ENCODE data around the gene OLA1. TPM values are rescaled to one million over a fixed set of nuclear protein-coding genes. Genes with fewer than 3 reads are reported as not detected.

OLA1 gene
- polyA plus RNA-seq, 3 donors = 166 to 177 (median 172) TPM

DNA sequence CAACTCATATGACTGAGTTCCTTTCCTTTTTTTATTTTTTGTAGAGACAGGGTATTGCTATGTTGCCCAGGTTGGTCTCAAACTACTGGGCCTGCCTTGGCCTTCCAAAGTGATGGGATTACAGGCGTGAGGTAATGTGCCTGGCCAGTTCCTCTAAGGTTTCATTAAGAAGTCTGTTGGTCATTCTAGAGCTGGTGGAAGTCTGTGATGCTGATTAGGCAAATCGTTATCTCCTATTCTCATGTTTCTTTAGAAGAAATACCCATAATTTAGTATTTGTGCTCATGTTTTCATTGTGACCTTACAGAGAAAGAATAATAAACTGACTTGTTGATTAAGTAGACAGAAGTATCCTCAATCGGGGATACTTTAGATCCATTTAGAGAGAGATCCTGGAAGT is 177.0 kb downstream of the OLA1 start:
- DNase-seq (ENCODE audit: low read depth in 3 of 3, low spot score in 2 of 3) = no peak

DNA sequence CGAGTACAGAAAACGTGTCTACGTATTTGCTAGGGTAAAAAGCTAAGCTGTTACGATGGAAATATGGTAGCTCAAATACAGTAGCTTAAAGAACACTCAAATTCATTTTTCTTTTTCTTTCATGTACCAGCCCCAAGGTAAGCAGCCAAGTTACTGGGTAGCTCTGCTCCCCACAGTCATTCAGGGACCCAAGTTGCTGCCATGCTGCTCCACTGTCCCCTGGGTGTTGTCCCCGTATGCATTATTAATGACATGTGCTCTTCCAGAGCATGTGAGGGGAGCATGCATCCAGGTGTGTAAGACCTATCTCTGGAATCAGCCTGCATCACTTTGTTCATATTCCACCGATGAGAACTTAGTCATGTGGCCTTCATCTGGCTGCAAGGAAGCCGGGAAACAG is 178.1 kb downstream of the OLA1 start:
- DNase-seq (ENCODE audit: low read depth in 3 of 3, low spot score in 2 of 3) = no peak

DNA sequence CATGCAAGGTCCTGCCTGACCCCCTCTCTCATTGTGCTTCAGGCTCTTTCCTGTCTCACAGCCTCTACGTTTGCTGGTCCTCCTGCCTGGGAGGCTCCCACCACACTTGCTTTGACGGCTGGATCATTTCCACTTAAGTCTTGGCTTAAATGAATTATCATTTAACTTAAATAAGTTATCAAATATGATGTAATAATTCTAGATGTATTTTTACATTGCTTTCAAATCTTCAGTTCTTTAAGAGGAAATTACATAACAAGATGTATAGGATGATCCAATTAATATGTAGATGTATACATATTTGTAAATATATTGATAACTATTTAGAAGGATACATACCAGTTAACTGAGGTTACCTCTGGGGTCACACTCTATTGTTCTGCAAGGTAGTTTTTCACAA is 180.5 kb downstream of the OLA1 start:
- no peak for DNase-seq (ENCODE audit: low read depth in 3 of 3, low spot score in 2 of 3)

DNA sequence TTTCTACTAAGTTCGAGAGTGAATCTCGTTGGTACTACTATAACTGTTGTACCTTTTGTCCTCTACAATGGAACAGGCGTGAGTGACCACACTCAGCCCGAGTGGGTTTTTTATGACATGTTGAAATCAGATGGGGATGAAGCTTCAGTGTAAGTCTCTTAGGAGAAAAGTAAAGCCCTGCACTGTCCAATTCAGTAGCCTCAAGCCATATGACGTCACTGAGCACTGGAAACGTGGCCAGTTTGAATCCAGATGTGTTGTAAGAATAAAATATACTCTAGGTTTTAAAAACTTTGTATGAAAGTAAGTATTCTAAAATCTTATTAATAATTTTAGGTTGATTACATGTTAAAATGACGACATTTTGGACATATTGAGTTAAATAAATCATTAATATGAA is 181.5 kb downstream of the OLA1 start:
- DNase-seq (ENCODE audit: low read depth in 3 of 3, low spot score in 2 of 3) = no peak

DNA sequence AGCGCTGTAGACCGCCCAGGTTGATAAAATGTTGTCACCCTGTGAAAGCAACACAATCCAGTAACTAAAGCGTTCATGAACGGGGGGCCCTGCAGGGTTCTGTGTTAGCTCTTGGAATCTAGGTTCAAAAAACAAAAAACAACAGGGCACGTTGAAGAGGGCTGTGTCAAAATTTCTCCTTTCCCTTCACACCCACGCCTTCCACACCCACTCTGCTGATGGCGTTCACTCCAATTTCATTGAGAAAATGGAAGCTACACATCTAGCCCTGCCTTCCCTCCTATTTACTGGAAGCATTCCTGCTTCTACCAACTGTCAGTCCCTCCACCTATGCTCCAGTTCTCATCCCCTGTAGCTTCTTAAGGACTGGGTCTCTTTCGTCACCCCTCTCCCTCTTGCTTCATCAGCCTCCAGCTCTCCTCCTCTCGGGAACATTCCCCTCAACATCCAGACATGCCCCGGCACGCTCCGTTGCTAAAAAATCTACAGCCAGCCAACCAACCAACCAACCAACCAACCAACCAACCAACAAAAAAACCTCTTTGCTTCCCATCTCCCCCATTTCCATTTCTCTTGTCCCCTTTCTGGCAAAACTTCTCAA is 184.7 kb downstream of the OLA1 start:
- no peak for DNase-seq (ENCODE audit: low read depth in 3 of 3, low spot score in 2 of 3)

DNA sequence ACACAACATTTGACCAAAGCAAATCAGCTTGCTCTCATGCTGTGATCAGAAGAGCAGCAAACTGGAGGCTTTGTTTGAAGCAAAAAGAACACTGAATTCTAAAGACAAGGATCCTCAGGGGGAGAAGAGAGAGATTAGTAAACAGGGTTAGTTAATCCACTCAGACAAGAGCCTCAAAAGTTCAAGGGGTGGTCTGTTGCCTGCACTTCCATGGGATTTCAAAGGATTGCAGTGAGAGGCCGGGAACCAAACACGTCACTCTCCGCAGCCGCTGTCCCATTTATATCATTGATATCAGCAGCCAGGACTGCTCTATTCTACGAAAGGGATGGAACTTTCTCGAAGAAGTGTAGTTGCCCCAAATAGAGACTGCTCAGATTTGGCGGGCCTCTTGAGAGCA is 185.4 kb downstream of the OLA1 start:
- no peak for DNase-seq (ENCODE audit: low read depth in 3 of 3, low spot score in 2 of 3)

DNA sequence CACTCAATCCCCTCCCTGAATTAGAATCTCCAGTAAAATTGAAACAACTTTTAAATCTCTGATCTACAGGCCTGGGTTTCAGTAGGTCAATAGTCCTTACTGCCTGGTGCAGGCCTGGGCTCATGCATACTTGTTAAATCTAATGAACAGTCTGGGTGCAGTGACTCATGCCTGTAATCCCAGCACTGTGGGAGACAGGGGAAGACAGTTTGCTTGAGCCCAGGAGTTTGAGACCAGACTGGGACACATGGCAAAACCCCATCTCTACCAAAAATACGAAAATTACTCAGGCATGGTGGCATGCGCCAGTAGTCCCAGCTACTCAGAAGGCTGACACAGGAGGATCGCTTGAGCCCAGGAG is 188.5 kb downstream of the OLA1 start:
- no peak for DNase-seq (ENCODE audit: low read depth in 3 of 3, low spot score in 2 of 3)

DNA sequence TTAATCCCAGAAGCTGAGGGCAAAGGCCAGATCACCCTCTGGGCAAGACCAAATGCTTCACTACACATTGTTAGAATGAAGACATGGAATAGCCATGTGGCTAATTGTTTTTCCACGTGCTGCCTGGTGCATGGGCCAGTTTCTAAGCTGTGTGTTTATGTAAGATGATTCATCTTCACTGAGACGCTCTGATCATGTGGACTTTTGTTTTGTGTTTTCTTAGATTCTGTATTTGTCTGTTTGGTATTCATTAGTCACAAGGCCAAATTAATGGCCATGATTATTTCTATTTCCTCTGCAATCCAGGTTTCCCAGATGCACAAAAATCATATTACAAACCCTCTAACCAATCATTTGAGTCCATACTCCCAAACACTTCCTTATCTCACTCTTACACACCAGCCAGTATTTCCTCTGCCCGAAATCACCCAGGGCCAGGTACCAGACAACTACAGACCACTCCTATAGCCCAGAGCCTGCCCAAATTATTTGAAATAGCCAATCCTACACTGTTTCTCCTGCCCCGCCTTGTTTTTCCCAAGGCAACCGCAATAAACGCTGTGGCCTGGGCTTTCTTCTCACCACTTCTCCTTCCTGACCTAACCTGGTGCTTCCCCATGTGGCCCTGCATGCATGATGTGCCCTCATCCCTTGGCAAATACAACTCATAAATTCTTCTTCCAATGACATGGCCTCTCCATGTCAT is 189.0 kb downstream of the OLA1 start:
- no peak for DNase-seq (ENCODE audit: low read depth in 3 of 3, low spot score in 2 of 3)

DNA sequence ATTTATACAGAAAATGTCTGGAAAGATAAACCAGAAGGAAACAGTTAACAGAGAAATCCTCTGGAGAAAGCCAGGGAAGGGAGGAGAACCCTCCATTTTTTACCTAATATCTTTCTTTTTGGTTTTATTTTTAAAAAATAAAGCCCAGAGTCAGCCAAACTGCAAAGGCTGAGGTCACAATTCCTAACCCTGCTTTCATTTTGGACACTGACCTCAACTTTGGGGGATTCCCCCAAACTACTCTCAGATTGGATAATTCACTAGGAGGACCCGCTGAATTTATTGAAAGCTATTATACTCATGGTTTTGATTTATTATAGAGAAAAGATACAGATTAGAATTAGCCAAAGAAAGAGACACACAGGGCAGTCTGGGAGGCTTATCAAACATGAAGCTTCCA is 189.9 kb downstream of the OLA1 start:
- DNase-seq (ENCODE audit: low read depth in 3 of 3, low spot score in 2 of 3) = no peak

DNA sequence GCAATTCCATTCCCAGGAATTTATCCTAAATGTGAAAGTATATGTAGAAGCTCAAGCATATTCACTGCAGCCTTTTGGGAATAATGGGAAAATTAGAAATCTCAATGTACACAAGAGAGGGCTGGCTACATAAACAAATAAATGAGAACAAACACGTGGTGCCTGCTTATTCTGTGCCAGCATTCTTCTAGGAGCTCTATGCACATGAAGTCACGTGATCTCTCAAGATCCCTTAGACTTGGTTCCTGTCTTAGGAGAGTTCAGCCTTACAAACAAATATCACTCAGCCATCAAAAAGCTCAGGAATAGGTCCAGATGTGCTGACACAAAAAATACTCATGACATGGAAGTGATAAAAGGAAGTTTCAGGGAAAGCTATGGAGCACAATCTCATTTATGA is 190.3 kb downstream of the OLA1 start:
- no peak for DNase-seq (ENCODE audit: low read depth in 3 of 3, low spot score in 2 of 3)

DNA sequence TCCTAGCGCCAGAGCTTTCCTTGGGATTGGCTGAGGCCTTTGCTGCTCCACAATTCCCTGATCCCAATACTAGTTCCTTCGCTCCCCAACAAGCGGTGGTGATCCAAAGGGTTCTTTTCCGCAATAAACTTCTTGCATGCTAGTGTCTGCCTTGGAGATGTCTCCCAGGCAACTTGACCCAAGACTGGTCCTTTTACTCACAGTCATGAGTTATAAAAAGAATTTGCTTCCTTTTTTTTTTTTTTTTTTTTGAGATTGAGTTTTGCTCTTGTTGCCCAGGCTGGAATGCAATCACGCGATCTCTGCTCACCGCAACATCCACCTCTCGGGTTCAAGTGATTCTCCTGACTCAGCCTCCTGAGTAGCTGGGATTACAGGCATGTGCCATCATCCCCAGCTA is 193.4 kb downstream of the OLA1 start:
- no peak for DNase-seq (ENCODE audit: low read depth in 3 of 3, low spot score in 2 of 3)

DNA sequence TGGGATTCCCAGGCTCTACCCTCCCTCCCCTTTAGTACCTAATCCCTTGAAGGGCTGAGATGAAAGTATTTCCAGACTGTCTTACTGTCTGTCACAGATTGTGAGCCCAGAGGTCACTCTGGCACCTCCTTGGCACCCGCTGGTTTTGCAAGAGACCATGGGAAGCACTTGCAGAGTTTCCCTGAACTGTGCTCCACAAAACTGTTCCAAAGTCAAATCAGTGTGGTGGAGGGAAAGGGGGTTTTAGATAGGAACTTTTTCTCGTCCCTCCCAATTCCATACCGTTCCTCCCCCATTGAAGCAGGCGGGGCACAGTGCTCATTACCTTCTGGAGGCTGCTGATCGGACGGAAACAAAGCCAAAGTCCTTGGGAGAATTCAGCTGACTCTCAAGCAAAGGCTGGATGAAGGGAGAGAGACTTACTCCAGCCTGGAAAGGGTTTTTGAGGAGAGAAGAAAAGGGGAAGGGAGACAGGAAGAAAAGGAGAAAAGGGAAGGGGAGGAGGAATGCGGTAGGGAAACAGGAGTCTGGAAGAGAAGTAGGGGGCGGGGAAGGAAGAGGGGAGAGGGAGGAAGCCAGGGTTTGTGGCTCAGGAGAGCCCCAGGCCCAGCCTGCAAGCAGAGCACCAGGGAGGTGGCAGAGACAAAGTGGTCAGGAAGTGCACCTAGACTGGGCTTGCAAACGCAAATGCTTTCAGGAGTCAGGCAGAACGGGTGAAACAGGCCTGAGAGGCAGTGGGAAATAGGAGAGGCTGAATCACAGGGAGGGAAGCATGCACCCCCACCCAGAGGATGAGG is 194.8 kb downstream of the OLA1 start:
- DNase-seq (ENCODE audit: low read depth in 3 of 3, low spot score in 2 of 3) = no peak

DNA sequence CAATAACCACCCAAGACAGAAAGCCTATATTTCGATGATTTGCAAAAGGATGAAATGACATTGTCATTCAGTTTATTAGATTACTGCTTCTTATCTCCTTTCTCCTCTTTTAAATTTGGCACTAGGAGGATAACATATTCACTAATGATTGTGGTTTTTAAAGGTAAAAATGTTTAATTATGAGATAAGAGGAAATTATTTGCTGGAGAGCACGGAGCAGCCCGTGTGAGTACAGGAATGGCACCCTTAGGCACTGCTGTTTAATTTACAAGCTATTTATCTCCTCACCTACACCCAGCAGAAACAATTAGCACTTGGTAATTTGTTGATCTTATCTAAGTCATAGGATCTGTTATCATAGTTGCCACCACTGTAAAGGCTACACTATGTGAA is 195.8 kb downstream of the OLA1 start:
- DNase-seq (ENCODE audit: low read depth in 3 of 3, low spot score in 2 of 3) = no peak

DNA sequence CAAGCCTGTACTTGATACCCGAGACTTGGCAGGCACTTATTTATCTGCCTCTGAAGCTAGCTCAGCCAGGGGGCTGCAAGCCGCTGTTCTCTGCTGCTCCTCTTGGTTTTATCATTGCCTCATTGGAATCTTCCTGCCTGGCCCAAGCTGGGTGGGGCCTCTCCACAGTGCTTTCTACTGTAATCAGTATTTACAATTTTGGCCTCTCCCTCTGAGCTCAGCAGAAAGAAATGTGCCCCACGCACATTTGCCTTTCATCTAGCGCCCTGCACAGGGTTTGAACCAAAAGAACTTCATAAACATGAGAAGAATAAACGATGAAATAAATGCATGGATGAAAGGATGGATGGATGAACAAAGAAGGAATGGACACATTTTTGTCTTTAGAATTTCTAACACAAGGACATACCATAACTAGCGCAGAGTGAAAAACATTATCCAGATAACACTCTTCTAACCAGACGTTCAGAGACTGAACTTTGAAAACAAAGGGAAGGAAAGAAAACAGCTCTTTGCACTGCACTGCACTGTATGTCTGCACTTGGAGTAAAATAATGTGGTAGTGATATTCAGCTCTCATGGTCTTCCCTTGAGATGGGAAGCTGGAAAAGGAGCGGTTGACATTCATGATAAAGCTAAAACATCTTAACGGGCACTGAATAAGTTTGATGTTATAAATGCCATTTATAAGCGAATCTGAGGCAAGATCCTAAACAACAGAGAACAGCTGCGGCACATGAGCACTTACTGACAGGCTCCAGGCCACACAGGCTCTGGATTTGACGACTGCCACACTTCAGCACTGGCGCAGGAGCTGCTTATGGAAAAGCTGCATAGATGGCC is 196.4 kb downstream of the OLA1 start:
- no peak for DNase-seq (ENCODE audit: low read depth in 3 of 3, low spot score in 2 of 3)

DNA sequence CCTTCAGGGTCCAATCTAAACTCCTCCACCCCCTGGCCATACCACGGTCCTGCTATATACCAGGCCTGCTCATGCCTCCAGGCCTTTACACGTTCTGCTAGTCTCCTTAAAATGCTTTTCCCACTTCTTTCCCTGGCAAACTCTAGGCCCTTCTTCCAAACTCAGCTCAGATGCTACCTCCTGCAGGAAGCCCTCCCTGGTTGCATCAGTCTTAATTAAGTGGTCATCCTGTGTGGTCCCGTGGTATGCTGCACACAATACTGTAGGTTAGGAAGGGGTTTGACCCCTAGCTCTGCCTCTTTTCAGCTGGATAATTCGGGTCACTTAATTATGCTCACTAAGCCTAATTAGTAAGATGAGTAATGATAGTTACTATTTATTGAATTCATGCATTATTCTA is 197.3 kb downstream of the OLA1 start:
- no peak for DNase-seq (ENCODE audit: low read depth in 3 of 3, low spot score in 2 of 3)

DNA sequence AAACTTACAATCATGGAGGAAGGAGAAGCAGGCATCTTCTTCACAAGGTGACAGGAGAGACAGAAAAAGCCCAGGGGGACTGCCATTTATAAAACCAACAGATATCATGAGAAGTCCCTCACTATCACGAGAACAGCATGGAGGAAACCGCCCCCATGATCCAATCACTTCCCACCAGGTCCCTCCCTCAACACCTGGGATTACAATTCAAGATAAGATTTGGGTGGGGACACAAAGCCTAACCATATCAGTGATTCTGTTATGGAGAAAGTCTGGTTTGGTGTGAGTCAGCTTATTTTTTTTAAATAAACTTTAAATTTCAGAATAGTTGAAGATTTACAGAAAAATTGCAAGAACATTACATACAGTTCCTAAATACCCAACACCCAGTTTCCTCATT is 198.4 kb downstream of the OLA1 start:
- no peak for DNase-seq (ENCODE audit: low read depth in 3 of 3, low spot score in 2 of 3)

DNA sequence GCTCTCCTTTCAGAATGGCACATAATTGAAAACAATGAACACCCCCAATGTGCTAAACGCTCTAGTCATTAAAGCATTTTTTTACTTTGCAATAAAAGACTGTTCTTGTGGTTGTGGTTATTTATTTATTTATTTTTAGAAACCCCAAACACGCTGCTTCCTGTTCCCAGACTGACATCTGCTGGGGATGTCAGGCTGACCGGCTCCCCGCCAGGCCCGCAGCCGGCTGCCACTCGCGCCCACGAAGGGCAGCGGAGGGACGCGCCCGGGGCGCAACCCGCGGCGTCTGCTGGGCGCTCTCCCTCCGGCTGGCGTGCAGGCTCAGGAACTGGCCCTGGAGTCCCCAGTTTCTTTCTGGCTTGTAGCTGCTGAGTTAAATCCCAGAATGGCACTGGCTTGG is 200.1 kb downstream of the OLA1 start:
- DNase-seq (ENCODE audit: low read depth in 3 of 3, low spot score in 2 of 3) = no peak

DNA sequence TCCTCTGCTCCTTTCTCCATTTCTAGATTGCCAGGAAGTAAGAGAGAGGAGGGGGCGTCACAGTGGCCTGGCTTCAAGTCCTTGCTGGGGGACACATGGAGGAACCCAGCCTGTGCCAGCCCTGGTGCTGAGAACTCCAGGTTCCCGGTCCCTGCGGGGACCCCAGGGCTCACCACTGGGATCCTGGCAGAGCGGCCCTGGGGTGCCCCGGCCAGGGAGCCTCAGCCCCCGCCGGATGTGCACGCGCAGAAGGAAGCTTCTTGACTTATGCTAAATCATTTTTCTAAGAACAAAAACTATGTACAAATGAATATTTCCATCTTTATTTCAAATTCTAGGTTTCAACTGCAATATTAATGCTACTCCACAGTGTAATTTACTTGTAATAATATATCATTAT is 200.6 kb downstream of the OLA1 start:
- no peak for DNase-seq (ENCODE audit: low read depth in 3 of 3, low spot score in 2 of 3)

DNA sequence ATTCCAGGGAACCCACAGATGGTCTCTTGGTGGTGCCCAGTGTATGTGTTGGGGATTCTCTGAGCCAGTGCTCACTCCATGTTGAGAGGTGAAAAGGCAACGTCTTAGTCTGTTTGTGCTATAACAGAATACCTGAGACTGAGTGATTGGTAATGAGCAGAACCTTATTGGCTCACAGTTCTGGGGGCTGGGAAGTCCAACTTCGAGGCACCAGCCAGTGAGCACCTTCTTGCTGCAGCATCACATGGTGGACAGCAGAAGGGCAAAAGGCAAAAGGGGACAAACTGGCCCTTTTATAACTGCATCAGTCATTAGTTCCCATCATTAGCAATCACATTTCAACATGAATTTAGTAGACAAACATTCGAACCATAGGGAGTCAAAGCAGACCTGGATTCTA is 202.2 kb downstream of the OLA1 start:
- no peak for DNase-seq (ENCODE audit: low read depth in 3 of 3, low spot score in 2 of 3)

DNA sequence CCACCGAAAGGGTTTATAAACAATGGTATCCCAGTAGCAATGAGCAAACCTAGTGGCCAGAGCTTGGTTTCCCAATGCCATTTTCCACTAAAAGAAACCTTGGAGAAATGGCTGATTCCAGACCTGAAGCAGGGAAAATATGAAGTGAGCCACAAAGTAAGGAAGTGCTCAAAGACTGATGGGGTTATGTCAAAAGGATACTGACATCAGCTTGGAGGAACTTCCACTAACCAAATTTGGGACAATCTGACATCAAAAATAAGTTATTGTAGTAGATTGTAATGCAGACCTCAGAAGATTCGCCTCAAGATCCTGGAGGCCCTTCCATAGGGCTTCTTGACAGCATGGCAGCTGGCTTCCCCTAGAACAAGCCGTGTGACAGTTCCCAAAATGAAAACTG is 203.8 kb downstream of the OLA1 start:
- DNase-seq (ENCODE audit: low read depth in 3 of 3, low spot score in 2 of 3) = no peak

DNA sequence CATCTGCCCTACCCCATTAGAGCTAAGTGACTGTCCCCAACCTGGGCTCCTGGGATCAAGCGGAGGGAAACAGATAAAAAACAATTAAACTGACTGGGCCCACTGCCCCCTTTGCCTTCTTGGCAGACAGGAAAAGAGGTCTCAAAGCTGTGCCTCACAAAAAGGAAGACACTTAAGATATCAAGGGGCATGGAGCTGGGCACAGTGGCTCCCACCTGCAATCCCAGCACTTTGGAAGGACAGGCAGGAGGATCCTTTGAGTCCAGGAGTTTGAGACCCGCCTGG is 208.0 kb downstream of the OLA1 start:
- no peak for DNase-seq (ENCODE audit: low read depth in 3 of 3, low spot score in 2 of 3)

Data from right renal cortex interstitium (tissue), 3 donors.